SKM-1 (cell line): ENCODE data around the gene NSF.
"Not testable (repeated sequence)": the region's sequence is repeated elsewhere in the genome, so short reads cannot be mapped to it uniquely, and the experiment has no call there.

Source experiments
- DNase-seq: peaks from one replicate; lab custom pipeline; 2025; ENCODE audit not compliant: unreplicated experiment; lab: John Stamatoyannopoulos, UW

Gene NSF

DNA sequence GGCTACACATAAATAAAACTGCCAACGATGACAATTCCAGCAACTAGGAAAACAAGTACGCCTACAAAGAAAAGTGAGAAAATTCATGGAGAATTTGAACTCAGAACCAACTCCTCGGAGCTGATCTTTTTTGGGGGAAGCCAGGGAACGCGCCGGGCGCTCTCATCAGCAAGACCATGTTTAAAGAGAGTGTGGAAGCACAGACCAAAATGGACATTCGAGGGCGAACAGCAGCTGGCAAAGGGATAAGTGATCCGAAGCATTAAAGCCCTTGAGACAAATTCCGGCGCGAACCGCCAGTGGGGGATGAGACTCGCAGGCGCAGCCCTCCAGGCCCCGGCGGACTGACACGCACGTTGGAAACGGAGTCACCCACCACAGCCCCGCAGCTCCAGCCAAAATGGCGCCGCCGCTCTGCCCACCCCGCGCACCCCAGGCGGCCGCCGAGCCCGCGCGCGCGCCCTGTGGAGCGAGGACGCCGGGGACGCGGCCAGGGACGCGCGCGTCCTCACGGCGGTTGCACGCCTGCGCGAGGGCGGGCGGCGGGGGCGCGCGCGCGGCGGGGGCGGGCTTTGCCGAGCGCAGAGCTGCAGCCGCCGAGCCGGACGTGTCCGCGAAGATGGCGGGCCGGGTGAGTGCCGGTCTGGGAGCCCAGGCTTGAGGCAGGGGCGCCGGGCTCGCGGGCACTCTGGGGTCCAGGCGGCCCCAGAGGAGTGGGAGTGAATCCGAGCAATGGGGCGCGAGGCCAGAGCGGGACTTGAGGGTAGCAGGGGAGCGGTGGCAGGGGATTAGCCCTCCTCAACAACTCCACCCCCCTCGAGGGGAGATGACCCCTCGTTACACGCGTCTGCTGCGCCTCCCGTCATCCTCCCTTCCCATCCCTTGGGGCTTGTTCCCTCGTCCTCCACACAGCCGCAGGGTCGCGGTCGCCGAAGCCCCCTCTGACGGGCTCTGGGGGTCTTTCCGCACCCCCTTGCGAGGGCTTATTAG is at the start of gene NSF:
TSS of gene NSF (plus strand) at position 513 of the 990 bp plus-strand sequence. CDS start at position 620, 107 bp downstream.
- DNase-seq = not testable (repeated sequence)

- not testable (repeated sequence) for DNase-seq
Measured at GRCh38 chr17:46548607-46549006, 41.9 kb upstream of the NSF start.

GRCh38 chr17:46559155-46559554 is 31.3 kb upstream of the NSF start:
- DNase-seq = not testable (repeated sequence)

GRCh38 chr17:46560048-46560447 is 30.4 kb upstream of the NSF start:
- not testable (repeated sequence) for DNase-seq

DNA sequence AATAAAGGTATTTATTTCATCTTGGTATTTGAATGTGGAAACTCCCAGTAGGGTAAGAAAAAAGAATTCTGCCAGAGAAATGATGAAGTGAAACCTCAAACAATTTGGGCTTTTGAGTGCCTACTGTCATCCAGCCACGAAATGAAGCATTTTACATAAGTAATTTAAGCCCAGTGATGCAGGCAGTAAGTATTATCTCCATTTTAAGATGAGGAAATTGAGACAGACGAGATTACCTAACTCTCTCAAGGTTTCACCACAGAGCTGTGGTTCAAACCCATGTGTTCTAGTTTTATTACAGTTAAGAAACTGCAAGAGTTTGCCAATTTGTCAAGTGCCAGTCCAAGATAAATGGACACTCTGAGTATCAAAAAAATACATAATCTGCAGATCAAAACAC is 24.2 kb upstream of the NSF start:
- DNase-seq = not testable (repeated sequence)

GRCh38 chr17:46566980-46567379 is 23.5 kb upstream of the NSF start:
- not testable (repeated sequence) for DNase-seq

- DNase-seq = not testable (repeated sequence)
Measured at GRCh38 chr17:46571796-46572195, 18.7 kb upstream of the NSF start.

DNA sequence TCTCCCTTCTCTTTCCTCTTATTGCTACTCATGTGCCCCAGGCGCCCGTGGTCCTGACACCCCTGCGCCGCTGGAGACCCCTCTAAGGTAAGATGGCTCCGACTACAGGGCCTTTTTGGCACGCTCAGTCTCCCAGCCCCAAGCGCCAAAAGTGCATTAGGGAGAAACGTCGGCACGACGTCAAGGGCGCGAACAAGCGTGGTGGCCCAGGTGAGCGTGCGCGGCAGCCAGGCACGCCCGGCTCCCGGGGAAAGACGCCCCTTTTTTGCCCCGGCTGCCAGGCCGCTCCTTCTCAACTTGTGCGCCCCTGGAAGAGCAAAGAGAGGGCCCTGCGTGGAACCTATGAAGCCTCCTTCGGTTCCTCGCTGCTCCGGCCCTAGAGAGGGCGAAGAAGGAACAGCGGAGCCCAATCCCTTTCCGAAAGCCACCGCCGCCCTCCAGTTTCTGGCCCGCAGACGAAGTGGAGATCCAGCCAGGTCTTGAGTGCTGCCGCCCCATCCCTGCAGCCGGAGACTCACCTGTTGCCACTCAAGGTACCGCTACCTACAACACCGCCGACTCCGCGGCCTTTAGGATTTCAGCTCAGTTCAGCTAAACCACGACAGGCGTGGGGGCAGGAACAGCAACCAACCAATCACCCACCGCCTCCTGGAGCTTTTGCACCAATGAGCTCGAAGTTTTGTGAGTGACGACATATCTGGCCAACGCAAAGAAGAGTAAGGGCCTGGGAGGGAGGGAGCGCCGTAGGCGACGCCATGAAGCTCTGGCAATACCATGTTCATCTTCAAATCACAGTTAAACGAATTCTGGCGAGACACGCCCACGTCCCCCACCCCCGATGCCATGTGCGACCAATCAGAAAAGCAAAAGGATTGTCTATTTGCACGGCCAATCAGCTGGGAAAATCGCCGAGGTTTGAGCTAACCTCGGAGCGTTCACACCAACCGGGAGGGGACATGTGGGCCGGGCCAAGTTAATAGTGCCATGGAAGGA is 11.1 kb upstream of the NSF start, which contains the start of gene ARL17A:
TSS of gene ARL17A (minus strand) at position 609 of the 993 bp plus-strand sequence. CDS start 3,369 bp downstream, outside the sequence.
- DNase-seq = not testable (repeated sequence)

- not testable (repeated sequence) for DNase-seq
Measured at GRCh38 chr17:46580082-46580481, 10.4 kb upstream of the NSF start.

DNA sequence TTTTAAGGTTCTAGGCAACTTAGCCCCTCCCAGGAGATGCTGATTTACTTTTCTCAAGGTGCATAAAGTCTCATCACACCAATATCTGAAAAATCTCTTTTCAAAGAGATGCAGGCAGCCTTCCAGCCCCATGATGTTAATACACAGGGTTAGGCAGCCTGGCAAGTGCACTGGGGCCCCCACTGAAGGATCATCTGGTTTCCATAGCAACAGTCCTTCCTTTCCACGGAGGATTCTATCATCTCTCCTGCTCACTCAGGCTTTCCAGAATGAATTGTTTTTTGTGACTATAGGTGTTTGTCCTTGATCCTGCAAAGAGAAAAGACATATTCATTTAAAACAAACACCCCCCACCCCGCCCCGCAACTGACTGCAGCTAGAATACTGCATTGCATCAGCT is 5.0 kb upstream of the NSF start:
- not testable (repeated sequence) for DNase-seq

GRCh38 chr17:46591332-46591731 is 863 bp downstream of the NSF start:
- not testable (repeated sequence) for DNase-seq

GRCh38 chr17:46598344-46598931 is 8.0 kb downstream of the NSF start:
- not testable (repeated sequence) for DNase-seq

- not testable (repeated sequence) for DNase-seq
Measured at GRCh38 chr17:46600767-46601166, 10.3 kb downstream of the NSF start.

GRCh38 chr17:46603125-46603524 is 12.7 kb downstream of the NSF start:
- not testable (repeated sequence) for DNase-seq

GRCh38 chr17:46611304-46611703 is 20.8 kb downstream of the NSF start:
- DNase-seq = not testable (repeated sequence)

GRCh38 chr17:46613876-46614275 is 23.4 kb downstream of the NSF start:
- not testable (repeated sequence) for DNase-seq

GRCh38 chr17:46617121-46617520 is 26.7 kb downstream of the NSF start:
- not testable (repeated sequence) for DNase-seq

DNA sequence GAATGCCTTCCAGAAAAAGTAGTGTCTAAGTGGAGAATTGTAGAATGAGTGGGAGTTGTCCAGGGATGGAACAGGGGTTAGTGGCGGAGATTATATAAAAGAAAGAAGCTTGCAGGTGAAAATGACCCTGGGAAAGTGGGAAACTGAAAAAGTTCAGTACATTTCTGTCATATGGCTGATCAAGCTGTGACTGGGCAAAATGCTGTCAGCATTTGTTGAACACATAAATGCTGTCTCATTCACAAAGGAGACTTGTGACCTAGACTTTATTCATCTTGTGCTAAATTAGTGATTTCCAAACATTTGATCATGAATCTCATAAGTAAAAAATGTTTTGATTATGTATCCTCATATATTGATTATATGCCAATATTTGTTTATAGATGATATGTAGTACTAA is 28.5 kb downstream of the NSF start:
- DNase-seq = not testable (repeated sequence)

GRCh38 chr17:46623790-46624189 is 33.3 kb downstream of the NSF start:
- DNase-seq = not testable (repeated sequence)

DNA sequence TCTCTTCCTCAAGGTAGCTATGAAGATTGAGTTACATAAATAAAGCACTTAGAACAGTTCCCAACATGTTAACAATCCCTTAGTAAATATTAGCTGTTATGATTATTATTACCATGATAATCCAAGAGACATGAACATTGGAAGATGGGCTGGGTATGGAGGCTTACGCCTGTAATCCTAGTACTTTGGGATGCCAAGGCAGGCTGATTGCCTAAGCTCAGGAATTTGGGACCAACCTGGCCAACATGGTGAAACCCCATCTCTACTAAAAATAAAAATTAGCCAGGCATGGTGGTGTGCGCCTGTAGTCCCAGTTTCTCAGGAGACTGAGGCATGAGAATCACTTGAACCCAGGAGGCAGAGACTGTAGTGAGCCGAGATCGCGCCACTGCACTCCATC is 34.3 kb downstream of the NSF start:
- DNase-seq = not testable (repeated sequence)
